GM12875 (cell line): Measurements from ENCODE around the gene ZBTB1.

Experiments
- H3K4me3 ChIP-seq: one replicate; pipeline ENCODE4 v1.5.1; 2011; ENCODE audit warnings: low read depth, low read length, control low read depth
- TF ChIP-seq, protein P1 (sequence below): IDR thresholded peaks from 2 replicates; pipeline ENCODE4 v1.5.1; 2011; ENCODE audit warnings: low read depth, mild to moderate bottlenecking, control low read depth, inconsistent platforms, low read length, moderate library complexity, borderline replicate concordance; ENCODE audit not compliant: insufficient read depth

ZBTB1 gene

DNA sequence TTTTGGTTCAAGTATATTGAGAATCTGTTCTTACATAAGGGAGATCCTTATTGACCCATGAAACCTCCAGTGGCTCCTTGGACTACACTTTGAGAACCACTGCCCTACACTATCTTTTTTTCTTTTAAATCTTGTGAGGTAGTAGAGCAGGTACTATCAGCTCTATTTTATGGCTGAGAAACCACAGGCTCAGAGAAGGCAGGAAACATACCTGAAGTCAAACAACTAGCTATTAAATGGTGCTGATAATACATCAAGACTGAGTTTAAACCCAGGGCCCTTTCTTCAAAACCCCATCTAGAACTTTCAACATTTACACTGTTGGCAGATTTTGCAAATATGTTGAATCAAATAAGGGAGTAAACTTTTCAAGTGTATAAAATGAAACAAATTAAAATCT is 7.8 kb upstream of the ZBTB1 start:
- TF ChIP-seq, protein P1, sequence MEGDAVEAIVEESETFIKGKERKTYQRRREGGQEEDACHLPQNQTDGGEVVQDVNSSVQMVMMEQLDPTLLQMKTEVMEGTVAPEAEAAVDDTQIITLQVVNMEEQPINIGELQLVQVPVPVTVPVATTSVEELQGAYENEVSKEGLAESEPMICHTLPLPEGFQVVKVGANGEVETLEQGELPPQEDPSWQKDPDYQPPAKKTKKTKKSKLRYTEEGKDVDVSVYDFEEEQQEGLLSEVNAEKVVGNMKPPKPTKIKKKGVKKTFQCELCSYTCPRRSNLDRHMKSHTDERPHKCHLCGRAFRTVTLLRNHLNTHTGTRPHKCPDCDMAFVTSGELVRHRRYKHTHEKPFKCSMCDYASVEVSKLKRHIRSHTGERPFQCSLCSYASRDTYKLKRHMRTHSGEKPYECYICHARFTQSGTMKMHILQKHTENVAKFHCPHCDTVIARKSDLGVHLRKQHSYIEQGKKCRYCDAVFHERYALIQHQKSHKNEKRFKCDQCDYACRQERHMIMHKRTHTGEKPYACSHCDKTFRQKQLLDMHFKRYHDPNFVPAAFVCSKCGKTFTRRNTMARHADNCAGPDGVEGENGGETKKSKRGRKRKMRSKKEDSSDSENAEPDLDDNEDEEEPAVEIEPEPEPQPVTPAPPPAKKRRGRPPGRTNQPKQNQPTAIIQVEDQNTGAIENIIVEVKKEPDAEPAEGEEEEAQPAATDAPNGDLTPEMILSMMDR: no peak
- H3K4me3 ChIP-seq: no peak overlapping the region

GRCh38 chr14:64500088-64500487 is 4.5 kb upstream of the ZBTB1 start:
- TF ChIP-seq, protein P1: no peak
- no peak overlapping the region for H3K4me3 ChIP-seq

DNA sequence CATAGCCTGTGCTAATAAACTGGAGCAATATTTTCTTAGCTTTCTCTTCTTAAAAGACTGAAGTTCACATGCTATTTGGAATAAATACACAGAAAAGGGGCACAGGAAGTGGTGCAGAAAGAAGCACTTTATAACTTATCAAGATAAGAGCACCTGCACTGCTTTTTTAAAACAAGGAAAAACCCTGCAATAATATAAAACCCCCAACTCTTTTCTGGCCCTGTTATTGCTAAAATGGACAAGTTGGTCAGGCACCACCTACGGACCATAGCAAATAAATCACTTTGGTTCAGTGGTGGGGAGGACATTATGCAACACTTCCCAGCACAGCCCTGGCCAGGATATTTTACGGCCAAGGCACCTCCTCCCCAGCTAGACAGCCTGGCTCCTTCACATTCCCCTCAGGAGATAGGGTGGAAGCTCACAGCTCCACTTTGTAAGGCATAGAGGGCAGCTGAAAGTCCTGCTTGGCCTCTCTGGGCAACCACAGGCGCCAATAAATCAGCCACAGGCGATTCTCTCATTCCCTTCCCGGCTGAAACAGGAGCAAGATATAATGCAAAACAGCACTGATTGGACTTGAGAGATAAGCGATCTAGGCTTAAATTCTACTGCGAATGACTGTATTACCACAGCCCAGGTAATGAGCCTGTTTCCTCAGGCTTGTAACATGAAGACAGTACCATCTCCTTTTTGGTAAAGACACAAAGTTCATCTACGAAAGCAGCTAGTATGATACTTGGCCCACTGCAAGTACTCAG is 3.0 kb upstream of the ZBTB1 start:
- TF ChIP-seq, protein P1: no peak
- H3K4me3 ChIP-seq: peak overlapping the region; percentile 94

DNA sequence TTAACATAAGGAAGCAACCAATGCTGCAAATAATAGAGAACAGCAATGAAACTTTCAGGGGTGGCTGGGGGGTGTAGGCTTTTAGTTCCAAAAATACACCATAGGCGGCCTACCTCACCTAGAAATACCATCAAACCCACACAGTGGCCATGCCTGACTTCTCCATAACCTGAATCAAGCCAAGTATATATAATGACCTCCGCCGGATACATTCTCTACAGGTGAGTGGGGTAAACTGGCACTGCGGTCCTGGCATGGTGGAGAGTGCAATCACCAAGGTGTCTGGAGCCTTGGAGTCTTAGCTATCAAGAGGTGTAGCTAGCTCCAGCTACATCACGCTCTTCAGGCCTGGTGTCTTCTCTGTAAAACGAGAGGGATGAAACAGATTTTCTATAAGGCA is 2.1 kb upstream of the ZBTB1 start:
- peak overlapping the region; percentile 94 for H3K4me3 ChIP-seq
- TF ChIP-seq, protein P1: no peak

DNA sequence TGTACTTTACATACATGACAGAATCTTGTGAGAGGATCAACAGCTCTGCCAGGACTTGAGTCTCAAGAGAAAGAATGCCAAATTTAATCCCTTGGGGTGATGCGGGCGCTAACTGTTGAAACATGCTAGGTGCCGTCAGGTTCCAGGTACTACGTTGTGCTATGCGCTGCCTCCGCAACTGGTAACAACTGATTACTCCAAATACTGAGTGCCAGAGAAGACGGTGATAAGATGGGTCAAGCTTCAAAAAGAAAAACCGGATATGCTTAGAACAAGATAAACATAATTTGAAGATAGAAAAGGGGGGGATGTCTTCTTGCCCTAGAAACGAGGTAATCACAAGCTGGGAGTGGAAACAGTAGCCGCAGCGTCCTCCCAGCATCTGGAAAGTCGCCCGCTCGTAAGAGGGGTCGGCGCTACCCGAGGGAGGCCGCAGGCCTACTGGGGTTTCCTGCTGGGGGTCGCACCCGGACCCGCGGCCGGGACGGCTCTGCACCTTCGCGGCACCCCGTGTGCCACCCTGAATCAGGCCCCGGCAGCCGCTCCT is 1.6 kb upstream of the ZBTB1 start:
- H3K4me3 ChIP-seq: peak overlapping the region; percentile 94
- TF ChIP-seq, protein P1: no peak

- peak within 1 kb of the TSS; percentile 94 for H3K4me3 ChIP-seq
Observed at GRCh38 chr14:64503434-64504309, 898 bp upstream of the ZBTB1 start, which contains the start of gene ZBTB25. ZBTB25 (minus strand) TSS chr14:64503838; CDS start chr14:64490533, 13,305 bp downstream.

More at GRCh38 chr14:64503434-64504309, 898 bp upstream of the ZBTB1 start, which contains the start of gene ZBTB25:
- TF ChIP-seq, protein P1: no peak
